MM.1S (cell line): Measurements from ENCODE around the gene EML5.

Source experiments
- DNase-seq: peaks from one replicate; pipeline ENCODE4 v3.0.0-alpha.2; 2015
- H2AFZ ChIP-seq: fragments of 300-600 bp; sonication (generic); 2 replicates; pipeline ENCODE4 v1.6.0; 2016; ENCODE audit warnings: antibody characterized with exemption, low read length
- H3F3A ChIP-seq: fragments of 300-600 bp; sonication (generic); 2 replicates; pipeline ENCODE4 v1.6.1; 2016; ENCODE audit warnings: mild to moderate bottlenecking, antibody characterized with exemption, low read length, moderate library complexity, mixed read lengths; ENCODE audit not compliant: insufficient read depth
- H3K27ac ChIP-seq: fragments of 300-600 bp; sonication (generic); 2 replicates; pipeline ENCODE4 v1.5.1; 2016; ENCODE audit warnings: mild to moderate bottlenecking, low read length
- H3K27me3 ChIP-seq: fragments of 300-600 bp; sonication (generic); replicated peaks from 2 replicates; pipeline ENCODE4 v1.6.0; 2016; ENCODE audit warnings: low read length; ENCODE audit not compliant: insufficient read depth
- H3K36me3 ChIP-seq: fragments of 300-600 bp; sonication (generic); replicated peaks from 2 replicates; pipeline ENCODE4 v1.6.1; 2016; ENCODE audit warnings: mild to moderate bottlenecking, low read length, mixed read lengths; ENCODE audit not compliant: insufficient read depth
- H3K4me1 ChIP-seq: fragments of 300-600 bp; sonication (generic); 2 replicates; pipeline ENCODE4 v1.6.1; 2016; ENCODE audit warnings: low read length, mixed read lengths
- H3K4me2 ChIP-seq: fragments of 300-600 bp; sonication (generic); 2 replicates; pipeline ENCODE4 v1.6.0; 2016; ENCODE audit warnings: low read depth, low read length
- H3K4me3 ChIP-seq: fragments of 300-600 bp; sonication (generic); 2 replicates; pipeline ENCODE4 v1.5.1; 2016; ENCODE audit warnings: low read length, mixed read lengths
- H3K79me2 ChIP-seq: fragments of 300-600 bp; sonication (generic); 2 replicates; pipeline ENCODE4 v1.6.1; 2016; ENCODE audit warnings: mixed run types, low read length, mixed read lengths
- H3K9ac ChIP-seq: fragments of 300-600 bp; sonication (generic); 2 replicates; pipeline ENCODE4 v1.6.1; 2016; ENCODE audit warnings: low read length, mixed read lengths
- H3K9me2 ChIP-seq: fragments of 300-600 bp; sonication (generic); replicated peaks from 2 replicates; pipeline ENCODE4 v1.6.1; 2016; ENCODE audit warnings: mild to moderate bottlenecking, low read length, mixed read lengths; ENCODE audit not compliant: insufficient read depth
- H3K9me3 ChIP-seq: fragments of 300-600 bp; sonication (generic); replicated peaks from 2 replicates; pipeline ENCODE4 v1.6.1; 2016; ENCODE audit warnings: mild to moderate bottlenecking, low read length, mixed read lengths; ENCODE audit not compliant: insufficient read depth
- H4K20me1 ChIP-seq: fragments of 300-600 bp; sonication (generic); 2 replicates; pipeline ENCODE4 v1.6.1; 2016; ENCODE audit warnings: mild to moderate bottlenecking, low read length, moderate library complexity, mixed read lengths; ENCODE audit not compliant: insufficient read depth
- EZH2 ChIP-seq: fragments of 300-600 bp; sonication (generic); optimal IDR thresholded peaks from 2 replicates; pipeline ENCODE3; 2017; ENCODE audit warnings: low read depth, mild to moderate bottlenecking, antibody characterized with exemption, low read length, mixed read lengths
- EZH2phosphoT487 ChIP-seq: fragments of 300-600 bp; sonication (generic); IDR thresholded peaks from 2 replicates; pipeline ENCODE4 v1.6.1; 2018; ENCODE audit warnings: antibody characterized with exemption, low read length
- TF ChIP-seq, protein P1 (sequence below): fragments of 300-600 bp; sonication (generic); IDR thresholded peaks from 2 replicates; pipeline ENCODE4 v1.5.1; 2016; ENCODE audit warnings: antibody characterized with exemption, low read length, mixed read lengths

EML5 gene

GRCh38 chr14:88625671-88626070 is 167.1 kb downstream of the EML5 start:
- Histone ChIP-seq H3F3A (no peaks in the 10 kb centered on the region), H3K4me2 (no peak overlapping the region), H3K9ac (no peak overlapping the region), H3K27me3 (no peaks in the 10 kb centered on the region), H3K79me2 (no peaks in the 10 kb centered on the region), H3K27ac (no peak overlapping the region), H2AFZ (no peak overlapping the region), H3K36me3 (no peaks in the 10 kb centered on the region), H3K9me3 (no peaks in the 10 kb centered on the region), H3K4me3 (no peak overlapping the region), H3K9me2 (no peaks in the 10 kb centered on the region), H4K20me1 (no peaks in the 10 kb centered on the region), H3K4me1 (no peaks in the 10 kb centered on the region)
- DNase-seq = no peak
- no peak for TF ChIP-seq EZH2
- no peak for TF ChIP-seq EZH2phosphoT487
- TF ChIP-seq, protein P1, sequence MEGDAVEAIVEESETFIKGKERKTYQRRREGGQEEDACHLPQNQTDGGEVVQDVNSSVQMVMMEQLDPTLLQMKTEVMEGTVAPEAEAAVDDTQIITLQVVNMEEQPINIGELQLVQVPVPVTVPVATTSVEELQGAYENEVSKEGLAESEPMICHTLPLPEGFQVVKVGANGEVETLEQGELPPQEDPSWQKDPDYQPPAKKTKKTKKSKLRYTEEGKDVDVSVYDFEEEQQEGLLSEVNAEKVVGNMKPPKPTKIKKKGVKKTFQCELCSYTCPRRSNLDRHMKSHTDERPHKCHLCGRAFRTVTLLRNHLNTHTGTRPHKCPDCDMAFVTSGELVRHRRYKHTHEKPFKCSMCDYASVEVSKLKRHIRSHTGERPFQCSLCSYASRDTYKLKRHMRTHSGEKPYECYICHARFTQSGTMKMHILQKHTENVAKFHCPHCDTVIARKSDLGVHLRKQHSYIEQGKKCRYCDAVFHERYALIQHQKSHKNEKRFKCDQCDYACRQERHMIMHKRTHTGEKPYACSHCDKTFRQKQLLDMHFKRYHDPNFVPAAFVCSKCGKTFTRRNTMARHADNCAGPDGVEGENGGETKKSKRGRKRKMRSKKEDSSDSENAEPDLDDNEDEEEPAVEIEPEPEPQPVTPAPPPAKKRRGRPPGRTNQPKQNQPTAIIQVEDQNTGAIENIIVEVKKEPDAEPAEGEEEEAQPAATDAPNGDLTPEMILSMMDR = no peak

DNA sequence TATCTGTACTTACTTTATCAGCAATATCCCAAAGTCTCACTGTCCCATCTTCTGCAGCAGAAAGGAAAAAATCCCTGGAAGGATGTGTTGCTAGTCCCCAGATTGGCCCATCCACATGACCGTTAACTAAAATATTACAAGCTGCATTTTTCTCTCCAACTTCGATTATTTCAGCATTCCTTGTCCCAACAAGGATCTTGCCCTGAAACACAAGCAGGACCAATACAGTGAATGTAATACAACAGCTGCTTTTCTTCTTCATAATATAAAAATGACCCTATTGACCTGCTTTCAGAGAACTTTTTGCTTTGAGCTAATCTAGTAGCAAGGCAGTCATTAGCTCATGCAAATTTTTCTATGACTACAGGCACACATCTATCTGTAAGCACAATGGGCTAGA is 171.7 kb downstream of the EML5 start:
- Histone ChIP-seq H3K9me3 (no peaks in the 10 kb centered on the region), H2AFZ (no peak overlapping the region), H3K4me3 (no peak overlapping the region), H3K79me2 (no peaks in the 10 kb centered on the region), H3K4me2 (no peak overlapping the region), H3K4me1 (no peaks in the 10 kb centered on the region), H3F3A (no peaks in the 10 kb centered on the region), H3K27me3 (no peaks in the 10 kb centered on the region), H3K27ac (no peak overlapping the region), H3K9ac (no peak overlapping the region), H3K36me3 (no peaks in the 10 kb centered on the region), H4K20me1 (no peaks in the 10 kb centered on the region), H3K9me2 (no peaks in the 10 kb centered on the region)
- TF ChIP-seq EZH2phosphoT487 (no peak), EZH2 (no peak)
- TF ChIP-seq, protein P1 = no peak
- no peak for DNase-seq

DNA sequence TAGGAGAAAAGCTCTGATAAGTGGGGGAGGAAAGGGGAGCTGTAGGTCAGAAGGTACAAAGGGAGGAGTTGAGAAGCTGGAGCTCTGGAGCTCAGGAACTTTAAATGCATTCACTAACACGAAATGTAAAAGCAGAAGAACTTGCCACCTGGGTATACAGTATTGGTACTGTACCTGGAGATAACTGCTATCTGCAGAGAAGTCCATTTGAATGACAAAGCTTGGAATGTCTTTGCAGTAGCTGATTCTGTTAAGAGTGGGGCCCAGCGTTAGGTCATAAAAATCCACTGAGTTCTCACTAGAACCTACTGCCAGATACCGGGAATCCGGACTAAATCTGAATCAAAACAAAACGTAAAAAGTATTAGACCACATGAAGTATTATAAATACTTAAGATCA is 174.3 kb downstream of the EML5 start:
- Histone ChIP-seq H3K36me3 (no peaks in the 10 kb centered on the region), H3K79me2 (no peaks in the 10 kb centered on the region), H3K27me3 (no peaks in the 10 kb centered on the region), H3K4me3 (no peak overlapping the region), H3K9ac (no peak overlapping the region), H3K4me1 (no peaks in the 10 kb centered on the region), H3K9me3 (no peaks in the 10 kb centered on the region), H3F3A (no peaks in the 10 kb centered on the region), H3K4me2 (no peak overlapping the region), H3K9me2 (no peaks in the 10 kb centered on the region), H4K20me1 (no peaks in the 10 kb centered on the region), H2AFZ (no peak overlapping the region), H3K27ac (no peak overlapping the region)
- no peak for TF ChIP-seq EZH2
- TF ChIP-seq EZH2phosphoT487 = no peak
- TF ChIP-seq, protein P1 = no peak
- DNase-seq = no peak
